UCSD-AML1 (cell line): Measurements from ENCODE around the gene CMPK2.
"Not testable (repeated sequence)": the region's sequence is repeated elsewhere in the genome, so short reads cannot be mapped to it uniquely, and the experiment has no call there.

Experiments
- DNase-seq: peaks from one replicate; lab custom pipeline; 2025; ENCODE audit not compliant: unreplicated experiment; lab: John Stamatoyannopoulos, UW

CMPK2 gene

GRCh38 chr2:6880200-6880733, 14.6 kb upstream of the CMPK2 start:
- DNase-seq = no peak

- no peak for DNase-seq
Measured at GRCh38 chr2:6879011-6879410, 13.3 kb upstream of the CMPK2 start.

- DNase-seq = no peak
Measured at GRCh38 chr2:6878549-6878948, 12.8 kb upstream of the CMPK2 start.

GRCh38 chr2:6877402-6878304, 11.9 kb upstream of the CMPK2 start, which contains the start of gene RSAD2:
RSAD2 (plus strand) TSS chr2:6877777; CDS start chr2:6877801, 24 bp downstream.
- peak; percentile 49 for DNase-seq

- DNase-seq = no peak
Measured at GRCh38 chr2:6876309-6876708, 10.6 kb upstream of the CMPK2 start.

- no peak for DNase-seq
Measured at GRCh38 chr2:6874032-6874431, 8.3 kb upstream of the CMPK2 start.

- no peak for DNase-seq
Measured at GRCh38 chr2:6872394-6872793, 6.7 kb upstream of the CMPK2 start.

- DNase-seq = no peak
Measured at GRCh38 chr2:6866982-6867381, 1.3 kb upstream of the CMPK2 start.

GRCh38 chr2:6866275-6866671, 566 bp upstream of the CMPK2 start:
- peak; percentile 59 for DNase-seq

GRCh38 chr2:6864923-6865345, 773 bp downstream of the CMPK2 start:
- DNase-seq = no peak

GRCh38 chr2:6864231-6864754, 1.4 kb downstream of the CMPK2 start:
- DNase-seq = no peak

GRCh38 chr2:6863792-6864191, 1.9 kb downstream of the CMPK2 start:
- DNase-seq = peak; percentile 30

- DNase-seq = no peak
Measured at GRCh38 chr2:6860296-6860695, 5.4 kb downstream of the CMPK2 start.

- DNase-seq = not testable (repeated sequence)
Measured at GRCh38 chr2:6858466-6859027, 7.2 kb downstream of the CMPK2 start.

- DNase-seq = no peak
Measured at GRCh38 chr2:6856548-6856920, 9.2 kb downstream of the CMPK2 start.

GRCh38 chr2:6855860-6856547, 9.7 kb downstream of the CMPK2 start:
- no peak for DNase-seq

- DNase-seq = no peak
Measured at GRCh38 chr2:6854416-6854815, 11.3 kb downstream of the CMPK2 start.

- DNase-seq = no peak
Measured at GRCh38 chr2:6852195-6852594, 13.5 kb downstream of the CMPK2 start.

GRCh38 chr2:6846967-6847681, 18.6 kb downstream of the CMPK2 start:
- no peak for DNase-seq

- no peak for DNase-seq
Measured at GRCh38 chr2:6846540-6846939, 19.2 kb downstream of the CMPK2 start.

- DNase-seq = no peak
Measured at GRCh38 chr2:6845903-6846302, 19.8 kb downstream of the CMPK2 start.
